Measurements from ENCODE around the gene TMEM167B.

- no peak for TF ChIP-seq POLR2A (IDR thresholded peaks at IDR 0.05; ENCODE audit: low read depth, low read length)
- no peak for TF ChIP-seq PAX5 (IDR thresholded peaks at IDR 0.05; ENCODE audit: insufficient read depth, low read length, severe bottlenecking)
- TF ChIP-seq POLR2AphosphoS5 (IDR thresholded peaks at IDR 0.05; ENCODE audit: low read depth, low read length), result no peak
- no peak for TF ChIP-seq TAF1 (IDR thresholded peaks at IDR 0.05; ENCODE audit: low read depth, low read length)
- no peak for TF ChIP-seq SPI1 (IDR thresholded peaks at IDR 0.05; ENCODE audit: low read depth, low read length)
- TF ChIP-seq POU2F2 (IDR thresholded peaks at IDR 0.05; ENCODE audit: low read depth, low read length), result no peak
Measured at GRCh38 chr1:109083923-109084322, 6.6 kb upstream of the TMEM167B start.
